Measurements from ENCODE around the gene SLC13A4.
"Not testable (repeated sequence)": the region's sequence is repeated elsewhere in the genome, so short reads cannot be mapped to it uniquely, and the experiment has no call there.

DNA sequence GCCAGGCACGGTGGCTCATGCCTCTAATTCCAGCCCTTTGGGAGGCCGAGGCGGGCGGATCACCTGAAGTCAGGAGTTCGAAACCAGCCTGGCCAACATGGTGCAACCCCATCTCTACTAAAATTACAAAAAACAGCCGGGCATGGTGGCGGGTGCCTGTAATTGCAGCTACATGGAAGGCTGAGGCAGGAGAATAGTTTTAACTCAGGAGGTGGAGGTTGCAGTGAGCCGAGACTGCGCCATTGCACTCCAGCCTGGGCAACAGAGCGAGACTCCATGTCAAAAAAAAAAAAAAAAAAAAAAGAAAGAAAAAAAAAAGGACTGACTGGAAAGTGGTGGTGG is 9.3 kb upstream of the SLC13A4 start:
- TF ChIP-seq, protein P1, sequence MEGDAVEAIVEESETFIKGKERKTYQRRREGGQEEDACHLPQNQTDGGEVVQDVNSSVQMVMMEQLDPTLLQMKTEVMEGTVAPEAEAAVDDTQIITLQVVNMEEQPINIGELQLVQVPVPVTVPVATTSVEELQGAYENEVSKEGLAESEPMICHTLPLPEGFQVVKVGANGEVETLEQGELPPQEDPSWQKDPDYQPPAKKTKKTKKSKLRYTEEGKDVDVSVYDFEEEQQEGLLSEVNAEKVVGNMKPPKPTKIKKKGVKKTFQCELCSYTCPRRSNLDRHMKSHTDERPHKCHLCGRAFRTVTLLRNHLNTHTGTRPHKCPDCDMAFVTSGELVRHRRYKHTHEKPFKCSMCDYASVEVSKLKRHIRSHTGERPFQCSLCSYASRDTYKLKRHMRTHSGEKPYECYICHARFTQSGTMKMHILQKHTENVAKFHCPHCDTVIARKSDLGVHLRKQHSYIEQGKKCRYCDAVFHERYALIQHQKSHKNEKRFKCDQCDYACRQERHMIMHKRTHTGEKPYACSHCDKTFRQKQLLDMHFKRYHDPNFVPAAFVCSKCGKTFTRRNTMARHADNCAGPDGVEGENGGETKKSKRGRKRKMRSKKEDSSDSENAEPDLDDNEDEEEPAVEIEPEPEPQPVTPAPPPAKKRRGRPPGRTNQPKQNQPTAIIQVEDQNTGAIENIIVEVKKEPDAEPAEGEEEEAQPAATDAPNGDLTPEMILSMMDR (conservative IDR thresholded peaks at IDR 0.05 in 1 of 2, IDR thresholded peaks at IDR 0.05 in 1 of 2; ENCODE audit: extremely low read depth in 1 of 2, insufficient read depth in 1 of 2, low read depth in 1 of 2, low read length in 2 of 2): not testable (repeated sequence)
- TF ChIP-seq EZH2 (IDR thresholded peaks at IDR 0.05; ENCODE audit: borderline replicate concordance, low read length): not testable (repeated sequence)
